Glomerular visceral epithelial cell (primary cell): ENCODE measurements around the gene WIPF1.

ENCODE experiments used
- DNase-seq: peaks from one replicate; pipeline ENCODE4 v3.0.0-alpha.2; 2016; ENCODE audit errors: extremely low spot score

WIPF1 gene

GRCh38 chr2:174595116-174595809 lies 2.3 kb downstream of the WIPF1 start:
- DNase-seq, result no peak

GRCh38 chr2:174594456-174594855 lies 3.1 kb downstream of the WIPF1 start:
- DNase-seq, result no peak

- peak; percentile 55 for DNase-seq
Measured at GRCh38 chr2:174593574-174594203, 3.9 kb downstream of the WIPF1 start.

GRCh38 chr2:174593041-174593440 lies 4.6 kb downstream of the WIPF1 start:
- DNase-seq, result no peak

- DNase-seq, result no peak
Measured at GRCh38 chr2:174591740-174592139, 5.9 kb downstream of the WIPF1 start.

- DNase-seq, result no peak
Measured at GRCh38 chr2:174590928-174591648, 6.5 kb downstream of the WIPF1 start.

GRCh38 chr2:174590346-174590745 lies 7.3 kb downstream of the WIPF1 start:
- DNase-seq, result no peak

- DNase-seq, result no peak
Measured at GRCh38 chr2:174589334-174589733, 8.3 kb downstream of the WIPF1 start.

- DNase-seq, result no peak
Measured at GRCh38 chr2:174588463-174588862, 9.1 kb downstream of the WIPF1 start.

- DNase-seq, result no peak
Measured at GRCh38 chr2:174587579-174587978, 10.0 kb downstream of the WIPF1 start.

GRCh38 chr2:174586418-174587295 lies 10.9 kb downstream of the WIPF1 start:
- no peak for DNase-seq

GRCh38 chr2:174585657-174586252 lies 11.8 kb downstream of the WIPF1 start:
- DNase-seq, result no peak

- no peak for DNase-seq
Measured at GRCh38 chr2:174585146-174585545, 12.5 kb downstream of the WIPF1 start.

- no peak for DNase-seq
Measured at GRCh38 chr2:174581491-174581890, 16.1 kb downstream of the WIPF1 start.

GRCh38 chr2:174580951-174581350 lies 16.7 kb downstream of the WIPF1 start:
- no peak for DNase-seq

GRCh38 chr2:174577967-174578589 lies 19.5 kb downstream of the WIPF1 start:
- DNase-seq, result peak; percentile 71

GRCh38 chr2:174575124-174575776 lies 22.4 kb downstream of the WIPF1 start:
- no peak for DNase-seq

GRCh38 chr2:174574657-174575056 lies 22.9 kb downstream of the WIPF1 start:
- DNase-seq, result no peak

- no peak for DNase-seq
Measured at GRCh38 chr2:174573621-174574081, 24.0 kb downstream of the WIPF1 start.

GRCh38 chr2:174572556-174572955 lies 25.0 kb downstream of the WIPF1 start:
- no peak for DNase-seq
